HG02798 (cell line): ENCODE measurements around the gene ATAD2B.
"Not testable (repeated sequence)": the region's sequence is repeated elsewhere in the genome, so short reads cannot be mapped to it uniquely, and the experiment has no call there.

ENCODE experiments used
- ATAC-seq: cut with Tn5 transposase; IDR thresholded peaks from one replicate; pipeline ENCODE4 v1.9.1; 2021; ENCODE audit warnings: mild to moderate bottlenecking; ENCODE audit not compliant: unreplicated experiment, poor library complexity

ATAD2B gene

GRCh38 chr2:23801396-23801795 is 125.5 kb downstream of the ATAD2B start:
- ATAC-seq, result no peak

- no peak for ATAC-seq
Measured at GRCh38 chr2:23794234-23794633, 132.7 kb downstream of the ATAD2B start.

- no peak for ATAC-seq
Measured at GRCh38 chr2:23793476-23793875, 133.4 kb downstream of the ATAD2B start.

GRCh38 chr2:23791030-23791429 is 135.9 kb downstream of the ATAD2B start:
- no peak for ATAC-seq

- ATAC-seq, result no peak
Measured at GRCh38 chr2:23789012-23789411, 137.9 kb downstream of the ATAD2B start.

- ATAC-seq, result peak; percentile 66
Measured at GRCh38 chr2:23788100-23788499, 138.8 kb downstream of the ATAD2B start.

- no peak for ATAC-seq
Measured at GRCh38 chr2:23784971-23785370, 142.0 kb downstream of the ATAD2B start.

GRCh38 chr2:23782646-23783045 is 144.3 kb downstream of the ATAD2B start:
- ATAC-seq, result no peak

- no peak for ATAC-seq
Measured at GRCh38 chr2:23782126-23782525, 144.8 kb downstream of the ATAD2B start.

GRCh38 chr2:23780465-23780864 is 146.5 kb downstream of the ATAD2B start:
- not testable (repeated sequence) for ATAC-seq

GRCh38 chr2:23777826-23778225 is 149.1 kb downstream of the ATAD2B start:
- no peak for ATAC-seq

GRCh38 chr2:23776021-23776420 is 150.9 kb downstream of the ATAD2B start:
- ATAC-seq, result no peak

- no peak for ATAC-seq
Measured at GRCh38 chr2:23772684-23773083, 154.2 kb downstream of the ATAD2B start.

- no peak for ATAC-seq
Measured at GRCh38 chr2:23772056-23772455, 154.9 kb downstream of the ATAD2B start.

GRCh38 chr2:23769364-23769763 is 157.6 kb downstream of the ATAD2B start:
- no peak for ATAC-seq

- ATAC-seq, result no peak
Measured at GRCh38 chr2:23767876-23768621, 158.9 kb downstream of the ATAD2B start.

- no peak for ATAC-seq
Measured at GRCh38 chr2:23762141-23762540, 164.8 kb downstream of the ATAD2B start.

- no peak for ATAC-seq
Measured at GRCh38 chr2:23761638-23762037, 165.3 kb downstream of the ATAD2B start.

- ATAC-seq, result no peak
Measured at GRCh38 chr2:23760736-23761135, 166.2 kb downstream of the ATAD2B start.

GRCh38 chr2:23757686-23758433 is 169.1 kb downstream of the ATAD2B start:
- no peak for ATAC-seq

- no peak for ATAC-seq
Measured at GRCh38 chr2:23756593-23757292, 170.2 kb downstream of the ATAD2B start.
